Activated CD4-positive, alpha-beta T cell treated with anti-CD3 and anti-CD28 coated beads, Interleukin-2, amount 50 U/mL, for 48 hours (primary cell): Measurements from ENCODE around the gene CLHC1.
A peak's percentile ranks its signal among the peaks of the same experiment; 100 is the strongest.
"Not testable (repeated sequence)": the region's sequence is repeated elsewhere in the genome, so short reads cannot be mapped to it uniquely, and the experiment has no call there.

ENCODE experiments used
- DNase-seq, 2 experiments: peaks; one replicate each; pipeline ENCODE4 v3.0.0-alpha.2; 2020

Gene CLHC1

GRCh38 chr2:55152475-55153412, 79.3 kb downstream of the CLHC1 start:
- no peak for DNase-seq

- no peak for DNase-seq
Observed at GRCh38 chr2:55151733-55152433, 80.2 kb downstream of the CLHC1 start.

GRCh38 chr2:55150834-55151233, 81.3 kb downstream of the CLHC1 start:
- no peak for DNase-seq

GRCh38 chr2:55148269-55148668, 83.8 kb downstream of the CLHC1 start:
- DNase-seq: no peak

- no peak for DNase-seq
Observed at GRCh38 chr2:55147531-55147930, 84.6 kb downstream of the CLHC1 start.

GRCh38 chr2:55147041-55147440, 85.1 kb downstream of the CLHC1 start:
- DNase-seq: no peak

DNA sequence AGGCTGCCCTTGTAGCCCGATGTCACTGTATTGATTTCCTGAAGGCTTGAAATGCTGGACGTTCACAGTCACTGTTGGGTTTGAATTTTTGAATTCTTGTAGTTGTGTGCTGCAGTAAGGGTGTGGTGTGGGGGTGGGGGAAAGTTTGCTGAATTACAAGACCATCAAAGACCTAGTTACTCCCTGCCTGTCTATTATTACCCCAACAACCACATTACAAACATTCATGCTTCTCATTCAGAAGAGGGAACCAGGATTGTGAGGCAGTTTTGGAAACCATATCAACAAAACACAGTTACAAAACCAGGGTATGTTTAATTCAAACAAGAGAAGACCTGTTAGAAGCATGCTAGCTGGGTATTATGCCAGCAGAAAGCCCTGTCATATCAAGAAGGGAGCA, 85.8 kb downstream of the CLHC1 start:
- DNase-seq: no peak

- DNase-seq: no peak
Observed at GRCh38 chr2:55144922-55145820, 86.9 kb downstream of the CLHC1 start.

GRCh38 chr2:55143706-55144105, 88.4 kb downstream of the CLHC1 start:
- not testable (repeated sequence) for DNase-seq

GRCh38 chr2:55142518-55142917, 89.6 kb downstream of the CLHC1 start:
- DNase-seq: no peak

DNA sequence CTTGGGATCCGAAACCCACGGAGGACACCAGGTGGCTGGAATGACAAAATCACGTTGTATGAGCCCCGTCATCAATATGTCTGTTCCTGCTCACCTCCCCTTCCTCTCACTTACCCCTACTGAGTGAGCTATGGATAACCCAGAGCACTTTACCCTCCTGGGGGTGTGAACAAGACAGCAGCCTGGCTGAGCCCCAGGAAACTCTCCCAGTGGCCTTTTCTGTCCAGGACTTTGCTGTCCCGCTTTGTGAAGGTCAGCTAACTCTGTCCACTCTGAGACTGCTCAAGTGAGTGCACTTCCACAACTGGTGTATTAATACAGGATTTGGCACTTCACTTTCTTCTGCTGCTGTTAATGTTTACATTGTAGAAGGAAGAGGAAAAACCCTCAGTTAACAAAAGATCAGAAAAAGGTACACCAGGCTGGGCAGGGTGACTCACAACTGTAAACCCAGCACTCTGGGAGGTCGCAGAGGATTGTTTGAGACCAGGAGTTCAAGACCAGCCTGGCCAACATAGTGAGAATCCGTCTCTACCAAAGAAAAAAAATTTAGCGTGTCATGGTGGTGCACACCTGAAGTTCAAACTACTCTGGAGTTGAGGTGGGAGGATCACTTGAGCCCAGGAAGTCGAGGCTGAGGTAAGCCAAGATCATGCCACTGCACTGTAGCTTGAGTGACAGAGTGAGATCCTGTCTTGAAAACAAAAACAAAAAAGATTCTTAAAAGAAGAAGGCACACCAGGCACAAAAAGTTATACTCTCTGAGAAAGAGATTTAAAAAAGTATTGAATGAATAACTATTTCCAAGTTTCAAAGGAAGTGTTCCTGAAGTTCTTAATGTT, 90.3 kb downstream of the CLHC1 start:
- no peak for DNase-seq

DNA sequence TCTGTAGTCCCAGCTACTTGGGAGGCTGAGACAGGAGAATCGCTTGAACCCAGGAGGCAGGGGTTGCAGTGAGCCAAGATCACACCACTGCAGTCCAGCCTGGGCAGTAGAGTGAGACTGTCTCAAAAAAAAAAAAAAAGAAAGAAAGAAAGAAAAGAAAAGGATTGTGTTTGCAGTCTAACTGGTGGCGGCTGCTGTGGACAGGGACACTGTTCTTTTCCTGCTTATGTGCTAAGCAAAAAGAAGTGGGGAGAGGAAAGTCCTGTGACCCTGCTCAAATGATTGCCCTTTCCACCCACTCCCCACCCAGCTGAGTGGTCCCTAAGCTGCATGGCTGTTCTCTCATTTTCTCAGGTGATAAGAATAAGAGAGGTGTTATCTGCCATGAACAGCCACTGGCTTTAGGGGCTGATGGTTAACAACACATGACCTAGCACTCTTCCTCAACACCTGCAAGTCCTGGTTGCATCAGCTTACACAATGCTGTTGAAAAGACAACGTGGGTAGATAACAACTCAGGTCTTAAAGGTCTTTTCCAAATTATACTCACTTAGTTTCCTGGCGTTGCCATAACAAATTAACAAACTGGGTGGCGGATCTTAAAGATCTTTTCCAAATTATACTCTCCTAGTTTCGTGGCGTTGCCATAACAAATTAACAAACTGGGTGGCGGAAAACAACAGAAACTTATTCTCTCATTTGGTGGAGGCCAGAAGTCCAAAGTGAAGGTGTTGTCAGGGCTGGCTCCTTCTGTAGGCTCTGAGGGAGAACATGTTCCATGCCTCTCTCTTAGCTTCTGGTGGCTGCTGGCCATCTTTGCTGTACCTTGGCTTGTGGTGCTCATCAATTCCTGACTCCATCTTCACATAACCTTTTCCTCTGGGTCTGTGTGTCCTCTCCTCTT, 91.5 kb downstream of the CLHC1 start:
- no peak for DNase-seq

DNA sequence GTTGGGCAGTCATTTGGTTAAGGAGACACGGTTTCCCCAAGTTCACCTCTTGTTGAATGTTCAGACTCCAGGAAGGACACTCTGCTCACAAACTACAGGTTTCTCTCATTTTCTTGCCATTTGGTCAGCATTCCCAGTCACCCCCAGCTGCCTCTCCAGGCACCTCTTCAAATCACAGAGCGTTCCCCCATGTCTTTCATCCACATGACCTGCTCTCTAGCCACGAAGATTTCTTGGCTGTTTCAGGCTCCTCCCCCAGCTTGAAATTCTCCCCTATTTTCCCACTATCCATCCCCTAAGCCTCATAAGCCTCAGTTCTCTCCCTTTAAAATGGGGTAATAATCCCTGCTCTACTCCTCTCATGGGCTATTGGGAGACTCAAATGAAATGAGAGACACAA, 92.8 kb downstream of the CLHC1 start:
- DNase-seq: no peak

GRCh38 chr2:55138882-55139229, 93.2 kb downstream of the CLHC1 start:
- no peak for DNase-seq

- DNase-seq: no peak
Observed at GRCh38 chr2:55138014-55138881, 93.8 kb downstream of the CLHC1 start.

DNA sequence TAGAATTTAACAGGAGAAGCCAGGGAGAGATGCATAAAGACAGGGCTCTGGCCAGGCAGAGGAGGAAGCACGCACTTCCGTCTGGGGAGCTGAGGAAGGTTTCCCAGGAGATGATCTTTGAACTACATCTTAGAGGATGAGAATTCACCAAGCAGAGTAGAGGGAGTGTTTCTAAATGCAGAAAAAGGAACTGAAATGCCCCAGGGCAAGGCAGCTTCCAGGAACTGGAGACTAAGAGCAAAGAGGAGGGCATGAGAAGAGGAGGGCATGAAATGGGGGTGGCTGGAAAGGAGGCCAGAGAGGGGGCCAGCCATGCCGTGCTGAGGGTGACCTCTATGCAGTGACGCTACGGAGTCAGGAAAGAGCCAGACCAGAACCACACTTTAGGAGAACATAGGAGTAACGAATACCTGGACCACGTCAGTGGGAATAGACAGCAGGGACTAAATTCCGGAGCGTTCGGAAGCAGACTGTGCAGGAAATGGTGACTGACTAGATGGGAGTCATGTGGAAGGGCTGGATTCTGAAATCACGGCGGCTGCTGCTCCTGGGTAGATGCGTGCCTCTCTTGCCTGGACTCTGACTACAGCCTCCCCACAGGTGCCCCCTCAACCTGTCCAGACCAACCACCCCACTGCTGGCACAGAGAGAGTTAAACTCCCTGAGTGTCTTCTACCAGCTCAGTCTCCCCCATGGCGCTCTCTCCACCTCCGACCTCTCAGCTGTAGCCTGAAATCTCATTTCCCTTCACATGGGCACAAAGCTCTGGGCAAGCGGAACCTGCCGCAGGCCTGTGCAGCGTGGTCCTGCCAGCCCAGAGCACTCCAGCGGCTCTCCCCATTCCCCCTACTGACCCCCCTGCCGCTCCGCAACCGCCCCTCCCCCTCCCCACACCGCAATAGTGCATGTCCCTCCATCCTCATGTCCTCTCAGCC, 94.8 kb downstream of the CLHC1 start:
- DNase-seq: no peak

DNA sequence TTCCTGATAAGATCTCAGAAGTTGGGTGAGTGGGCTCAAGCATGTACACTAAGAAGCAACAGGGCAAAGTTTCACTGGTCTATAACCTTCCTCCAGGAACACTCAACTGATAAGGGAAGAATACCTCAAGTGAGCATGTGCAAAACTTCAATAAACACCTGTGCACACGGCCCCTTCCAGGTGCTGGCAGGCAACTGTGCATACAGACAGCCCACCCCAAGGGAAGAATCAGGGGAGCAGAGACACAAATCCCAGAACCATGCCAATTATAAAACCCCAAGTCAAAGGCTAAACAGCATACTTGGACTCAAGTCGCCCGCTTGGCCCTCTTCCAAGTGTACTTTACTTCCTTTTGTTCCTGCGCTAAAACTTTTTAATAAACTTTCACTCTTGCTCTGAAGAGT, 96.0 kb downstream of the CLHC1 start:
- no peak for DNase-seq

- no peak for DNase-seq
Observed at GRCh38 chr2:55135491-55135890, 96.6 kb downstream of the CLHC1 start.

DNA sequence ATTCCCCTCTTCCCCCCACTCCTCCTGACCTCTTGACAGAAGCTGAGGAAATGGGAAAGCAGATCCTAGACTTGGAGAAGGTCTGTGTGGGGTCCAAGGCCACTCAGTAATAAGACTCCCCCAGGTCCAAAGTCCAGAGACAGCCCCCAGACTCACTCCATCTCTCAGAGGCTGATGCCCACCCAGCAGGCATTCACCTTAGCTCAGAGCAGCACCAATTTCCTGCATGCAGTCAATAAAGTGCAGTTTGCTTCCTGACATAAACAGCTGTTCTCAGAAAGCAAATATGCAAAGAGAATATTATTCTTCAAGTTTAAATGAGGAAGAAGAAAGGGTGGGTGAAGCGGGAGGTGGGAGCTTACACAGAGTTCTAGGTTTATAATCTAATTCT, 97.8 kb downstream of the CLHC1 start:
- peak; percentile 3 to 13 for DNase-seq
